ENCODE data around the gene RBM27.
"Not testable (repeated sequence)": the region's sequence is repeated elsewhere in the genome, so short reads cannot be mapped to it uniquely, and the experiment has no call there.

RBM27 gene

DNA sequence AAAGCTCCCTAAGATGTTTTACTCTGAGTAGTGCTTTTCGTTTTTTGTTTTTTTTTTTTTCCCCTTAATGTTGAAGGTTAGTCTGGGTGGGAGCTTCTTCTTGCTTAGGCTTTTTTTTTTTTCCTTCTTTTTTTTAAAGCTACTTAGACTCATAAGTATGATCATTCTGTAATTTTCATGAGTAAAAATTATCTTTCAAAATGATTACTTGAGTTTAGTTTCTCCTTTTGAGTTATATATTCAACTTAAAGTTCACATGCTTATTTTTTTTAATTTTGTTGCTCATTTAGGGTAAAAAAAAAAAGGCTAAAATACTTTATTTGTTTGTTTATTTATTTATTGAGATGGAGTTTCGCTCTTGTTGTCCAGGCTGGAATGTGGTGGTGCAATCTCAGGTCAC lies 2.9 kb downstream of the RBM27 start:
- no peak for DNase-seq

DNA sequence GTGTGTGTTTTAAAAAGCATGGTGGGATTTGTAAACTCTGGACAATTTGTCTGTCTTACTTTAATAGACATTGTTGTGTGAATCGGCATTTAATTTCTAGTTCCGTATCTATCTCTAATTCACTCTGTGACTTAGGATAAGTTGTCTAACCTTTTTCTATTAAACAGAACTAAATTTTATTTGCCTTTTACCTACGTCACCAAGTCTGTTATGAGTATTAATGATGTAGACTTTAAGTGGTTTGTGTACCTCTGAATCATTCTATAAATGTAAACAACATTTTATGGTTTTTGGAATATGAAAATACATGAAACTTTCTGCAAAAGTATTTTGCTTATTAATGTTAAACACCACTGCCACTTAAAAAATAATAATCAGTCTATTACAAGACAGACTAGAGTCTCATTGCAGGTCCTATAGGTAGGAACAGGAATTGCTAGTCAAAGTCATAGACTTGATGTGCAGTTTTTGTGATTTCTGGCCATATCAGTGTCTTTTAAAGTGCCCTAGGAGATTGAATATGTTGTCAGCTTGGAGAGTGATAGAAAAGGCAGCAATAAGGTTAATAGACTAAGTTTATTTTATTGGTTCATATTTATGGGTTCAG lies 5.6 kb downstream of the RBM27 start:
- DNase-seq, result no peak

DNA sequence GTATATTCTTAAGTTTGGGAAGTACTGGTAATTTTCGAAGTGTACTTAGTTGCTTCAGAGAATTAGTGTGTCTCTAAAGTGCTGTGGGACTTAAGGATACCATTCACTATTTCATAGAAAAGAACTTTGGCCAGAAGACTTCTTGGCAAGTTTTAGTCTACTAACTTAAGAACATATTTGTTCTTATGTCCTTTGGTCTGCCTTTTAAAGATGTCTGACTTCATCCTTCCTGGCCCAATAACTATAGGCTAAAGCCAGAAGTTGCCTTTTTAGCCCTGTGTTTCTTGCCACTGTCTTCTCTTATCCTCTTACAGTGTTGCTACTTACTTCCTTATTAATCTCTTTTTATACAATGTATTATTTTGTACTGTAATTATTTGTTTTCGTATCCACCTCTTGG lies 6.3 kb downstream of the RBM27 start:
- DNase-seq, result no peak

DNA sequence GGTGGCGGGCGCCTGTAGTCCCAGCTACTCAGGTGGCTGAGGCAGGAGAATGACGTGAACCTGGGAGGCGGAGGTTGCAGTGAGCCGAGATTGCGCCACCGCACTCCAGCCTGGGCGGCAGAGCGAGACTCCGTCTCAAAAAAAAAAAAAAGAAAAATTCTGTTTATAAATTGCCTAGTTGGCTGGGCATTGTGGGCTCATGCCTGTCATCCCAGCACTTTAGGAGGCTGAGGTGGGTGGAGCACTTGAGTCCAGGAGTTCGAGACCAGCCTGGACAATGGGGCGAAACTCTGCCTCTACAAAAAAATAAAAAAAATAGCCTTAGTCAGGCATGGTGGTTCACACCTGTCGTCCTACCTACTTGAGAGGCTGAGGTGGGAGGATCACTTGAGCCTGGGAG lies 7.4 kb downstream of the RBM27 start:
- DNase-seq, result not testable (repeated sequence)

DNA sequence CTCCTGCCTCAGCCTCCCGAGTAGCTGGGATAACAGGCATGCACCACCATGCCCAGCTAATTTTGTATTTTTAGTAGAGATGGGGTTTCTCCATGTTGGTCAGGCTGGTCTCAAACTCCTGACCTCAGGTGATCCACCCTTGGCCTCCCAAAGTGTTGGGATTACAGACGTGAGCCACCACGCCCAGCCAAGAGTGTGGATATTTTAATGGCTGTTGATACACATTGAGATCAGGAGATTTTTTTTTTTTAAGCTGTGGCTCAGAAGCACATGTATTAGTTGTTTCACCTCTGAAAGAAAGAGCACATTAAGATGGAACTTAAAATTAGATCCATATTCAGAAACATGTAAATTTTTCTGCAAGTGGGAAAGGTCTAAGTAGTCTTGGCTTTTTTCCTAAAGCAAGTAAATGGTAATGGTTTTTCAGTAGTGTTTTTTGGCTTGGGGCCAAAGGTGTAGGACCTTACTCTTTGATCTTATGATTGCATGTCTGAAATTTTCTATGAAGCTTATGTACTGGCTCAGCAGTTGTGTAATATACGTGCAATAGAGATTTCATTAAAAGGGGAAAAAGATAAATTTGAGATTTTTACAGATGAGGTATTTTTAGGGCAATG lies 9.9 kb downstream of the RBM27 start:
- DNase-seq, result peak in 3 of 6 experiments; percentile 2 to 6 (median 4)

DNA sequence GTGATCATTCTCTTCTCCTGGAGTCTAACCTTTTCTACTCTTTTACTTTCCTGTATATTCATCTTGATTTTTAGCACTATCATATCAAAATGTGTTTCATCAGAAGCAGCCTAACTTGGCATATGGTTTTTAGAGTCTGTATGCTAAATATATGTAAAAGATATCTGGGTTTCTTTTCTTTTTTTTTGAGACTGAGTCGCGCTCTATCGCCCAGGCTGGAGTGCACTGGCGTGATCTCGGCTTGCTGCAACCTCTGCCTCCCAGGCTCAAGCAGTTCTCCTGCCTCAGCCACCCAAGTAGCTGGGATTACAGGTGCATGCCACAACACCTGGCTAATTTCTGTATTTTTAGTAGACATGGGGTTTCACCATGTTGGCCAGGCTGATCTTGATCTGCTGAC lies 11.5 kb downstream of the RBM27 start:
- not testable (repeated sequence) for DNase-seq

DNA sequence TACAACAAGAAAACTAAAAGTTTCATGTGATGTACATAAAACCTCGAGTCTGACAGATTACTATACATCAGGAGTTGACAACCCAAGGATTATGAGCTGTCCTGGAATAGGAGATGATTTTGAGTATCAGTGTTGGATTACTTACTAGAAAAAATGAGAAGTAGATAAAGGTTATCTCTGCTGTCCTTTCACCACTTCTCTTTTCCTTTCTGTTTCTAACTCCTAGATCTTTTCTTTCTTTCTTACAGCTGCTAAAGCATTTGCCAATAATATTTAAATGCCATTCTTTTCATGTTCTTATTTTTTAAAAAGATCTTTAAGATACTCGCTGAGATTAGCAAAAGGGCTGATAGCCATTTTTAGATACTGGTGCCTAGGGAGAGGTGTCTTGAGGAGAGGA lies 14.8 kb downstream of the RBM27 start:
- no peak for DNase-seq

DNA sequence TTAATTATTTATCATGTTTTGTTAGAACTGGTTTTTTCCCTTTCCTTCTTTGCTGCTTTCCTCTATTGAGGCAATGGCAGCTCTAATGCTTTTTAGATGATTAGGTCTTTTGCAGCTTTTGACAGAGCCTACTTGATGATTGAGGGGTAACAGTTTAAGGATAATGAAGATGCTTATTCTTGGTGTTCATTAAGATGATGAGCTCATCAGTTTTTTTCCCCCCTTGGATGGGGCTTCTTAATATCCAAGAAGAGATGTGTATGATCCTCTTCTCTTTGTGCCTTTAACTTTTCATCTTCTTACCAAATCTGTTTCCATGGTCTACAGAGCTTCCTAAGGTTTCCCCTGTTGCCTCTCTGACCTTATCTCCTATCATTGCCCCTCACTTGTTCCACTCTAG lies 15.8 kb downstream of the RBM27 start:
- no peak for DNase-seq

- DNase-seq, result no peak
Observed at GRCh38 chr5:146221234-146221633, 17.8 kb downstream of the RBM27 start.

- DNase-seq, result no peak
Observed at GRCh38 chr5:146222005-146222404, 18.6 kb downstream of the RBM27 start.

GRCh38 chr5:146223179-146223578 lies 19.8 kb downstream of the RBM27 start:
- DNase-seq, result no peak

GRCh38 chr5:146229222-146229621 lies 25.8 kb downstream of the RBM27 start:
- no peak for DNase-seq

DNA sequence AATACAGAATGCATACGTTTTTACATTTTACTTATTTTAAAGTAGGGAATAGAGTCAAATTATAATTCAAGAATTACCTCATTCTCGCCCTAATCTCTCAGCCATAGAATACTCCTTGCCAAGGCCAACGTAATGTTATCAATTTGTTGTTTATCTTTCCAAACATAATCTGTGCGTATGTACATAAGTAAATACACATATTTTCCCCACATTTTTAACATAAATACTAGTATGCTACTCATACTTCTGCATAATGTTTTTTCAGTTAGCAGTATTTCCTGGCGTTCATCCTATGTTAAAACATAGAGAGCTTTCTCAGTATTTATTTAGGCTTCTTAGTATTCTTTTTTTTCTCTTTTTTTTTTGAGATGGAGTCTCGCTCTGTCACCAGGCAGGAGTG lies 28.8 kb downstream of the RBM27 start:
- DNase-seq, result no peak

GRCh38 chr5:146233441-146233840 lies 30.0 kb downstream of the RBM27 start:
- no peak for DNase-seq

GRCh38 chr5:146238973-146239372 lies 35.6 kb downstream of the RBM27 start:
- DNase-seq, result no peak

- no peak for DNase-seq
Observed at GRCh38 chr5:146240951-146241350, 37.5 kb downstream of the RBM27 start.

DNA sequence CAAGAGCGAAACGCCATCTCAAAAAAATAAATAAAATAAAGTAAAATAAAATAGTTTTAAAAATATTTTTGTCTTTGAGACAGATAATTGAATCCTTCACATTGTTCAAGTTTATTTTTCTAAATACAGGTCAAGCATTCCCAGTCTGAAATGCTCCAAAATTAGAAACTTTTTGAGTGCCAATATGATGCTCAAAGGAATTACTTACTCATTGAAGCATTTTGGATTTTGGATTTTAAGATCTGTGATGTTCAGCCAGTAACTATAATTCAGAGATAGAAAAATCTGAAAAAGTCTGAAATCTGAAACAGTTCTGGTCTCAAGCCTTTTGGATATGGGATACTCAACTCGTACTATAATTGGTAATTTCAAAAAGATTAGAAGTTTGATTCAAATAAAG lies 39.8 kb downstream of the RBM27 start:
- DNase-seq, result no peak

DNA sequence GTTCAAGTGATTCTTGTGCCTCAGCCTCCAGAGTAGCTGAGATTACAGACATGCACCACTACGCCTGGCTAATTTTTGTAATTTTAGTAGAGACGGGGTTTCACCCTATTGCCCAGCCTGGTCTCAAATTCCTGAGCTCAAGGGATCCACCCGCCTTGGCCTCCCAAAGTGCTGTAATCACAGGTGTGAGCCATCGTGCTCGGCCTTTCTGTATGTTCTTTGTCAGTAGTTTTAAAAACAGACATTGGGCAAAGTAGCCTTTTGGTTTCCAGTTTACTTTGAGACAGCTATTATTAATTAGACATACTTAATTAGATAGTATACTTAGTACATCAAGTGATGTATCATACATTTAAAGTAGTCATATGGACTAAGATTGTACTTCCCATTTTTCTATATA lies 45.2 kb downstream of the RBM27 start:
- DNase-seq, result no peak

DNA sequence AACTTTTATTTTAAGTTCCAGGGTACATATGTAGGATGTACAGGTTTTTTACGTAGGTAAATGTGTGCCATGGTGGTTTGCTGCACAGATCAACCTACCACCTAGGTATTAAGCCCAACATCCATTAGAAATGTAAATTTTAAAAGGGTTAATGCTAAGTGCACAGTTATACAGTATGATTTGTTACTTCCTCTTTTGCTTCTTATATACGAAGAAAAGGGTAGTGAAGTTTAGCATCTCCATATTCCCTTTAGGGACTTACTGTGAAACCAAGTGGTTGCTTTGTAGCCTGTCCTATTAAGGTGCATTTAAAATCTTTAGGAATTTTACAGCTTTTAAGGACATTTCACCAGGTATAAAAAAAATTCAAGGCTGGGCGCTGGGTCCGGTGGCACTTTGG lies 46.4 kb downstream of the RBM27 start:
- DNase-seq, result no peak

Measured in stimulated activated naive CD4-positive, alpha-beta T cell (primary cell).